Bronchial epithelial cell (primary cell): ENCODE measurements around the gene NADK. TPM values are rescaled to one million over a fixed set of nuclear protein-coding genes. Genes with fewer than 3 reads are reported as not detected.
"Not testable (repeated sequence)": the region's sequence is repeated elsewhere in the genome, so short reads cannot be mapped to it uniquely, and the experiment has no call there.

Experiments
- DNase-seq: peaks from one replicate; pipeline ENCODE4 v3.0.0-alpha.2; 2010; ENCODE audit warnings: low read depth
- FAIRE-seq: peaks from 2 replicates; lab custom pipeline; 2011; peaks lifted over from hg19 to GRCh38; lab: Jason Lieb, UNC
- H3K27me3 ChIP-seq: 2 replicates; pipeline ENCODE4 v1.5.1; 2011; ENCODE audit warnings: low read length; ENCODE audit not compliant: control insufficient read depth, insufficient read depth
- H3K36me3 ChIP-seq: 2 replicates; pipeline ENCODE4 v1.5.1; 2011; ENCODE audit warnings: low read length; ENCODE audit not compliant: control insufficient read depth, insufficient read depth
- H3K4me3 ChIP-seq: 2 replicates; pipeline ENCODE4 v1.5.1; 2011; ENCODE audit warnings: mild to moderate bottlenecking, low read depth, low read length, control low read depth
- total RNA-seq: library from RNA; depleted of rRNA; stranded (reverse); fragments of >200 nt; gene quantifications from 2 replicates; pipeline ENCODE4 v1.2.1, GENCODE V29; 2014
- TF ChIP-seq, protein P1 (sequence below): IDR thresholded peaks from 2 replicates; pipeline ENCODE4 v1.5.1; 2011; ENCODE audit warnings: mild to moderate bottlenecking, moderate library complexity, low read length, control low read depth, inconsistent platforms; ENCODE audit not compliant: insufficient read depth, severe bottlenecking

NADK gene
- total RNA-seq, 1 donor from 2014 or later = 41.6 TPM

DNA sequence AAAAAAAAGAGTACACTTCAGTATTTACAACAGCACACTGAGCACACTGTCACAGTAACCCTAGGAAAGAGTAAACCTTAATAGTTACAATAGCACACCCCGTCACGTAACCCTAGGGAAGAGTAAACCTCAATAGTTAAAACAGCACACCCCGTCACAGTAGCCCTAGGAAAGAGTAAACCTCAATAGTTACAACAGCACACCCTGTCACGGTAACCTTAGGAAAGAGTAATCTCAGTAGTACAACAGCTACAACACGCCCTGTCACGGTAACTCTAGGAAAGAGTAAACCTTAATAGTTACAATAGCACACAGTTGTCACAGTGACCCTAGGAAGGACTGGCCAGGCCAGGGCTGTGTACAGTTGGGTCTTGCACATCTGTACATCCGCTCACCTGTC, 57.1 kb downstream of the NADK start:
- TF ChIP-seq, protein P1, sequence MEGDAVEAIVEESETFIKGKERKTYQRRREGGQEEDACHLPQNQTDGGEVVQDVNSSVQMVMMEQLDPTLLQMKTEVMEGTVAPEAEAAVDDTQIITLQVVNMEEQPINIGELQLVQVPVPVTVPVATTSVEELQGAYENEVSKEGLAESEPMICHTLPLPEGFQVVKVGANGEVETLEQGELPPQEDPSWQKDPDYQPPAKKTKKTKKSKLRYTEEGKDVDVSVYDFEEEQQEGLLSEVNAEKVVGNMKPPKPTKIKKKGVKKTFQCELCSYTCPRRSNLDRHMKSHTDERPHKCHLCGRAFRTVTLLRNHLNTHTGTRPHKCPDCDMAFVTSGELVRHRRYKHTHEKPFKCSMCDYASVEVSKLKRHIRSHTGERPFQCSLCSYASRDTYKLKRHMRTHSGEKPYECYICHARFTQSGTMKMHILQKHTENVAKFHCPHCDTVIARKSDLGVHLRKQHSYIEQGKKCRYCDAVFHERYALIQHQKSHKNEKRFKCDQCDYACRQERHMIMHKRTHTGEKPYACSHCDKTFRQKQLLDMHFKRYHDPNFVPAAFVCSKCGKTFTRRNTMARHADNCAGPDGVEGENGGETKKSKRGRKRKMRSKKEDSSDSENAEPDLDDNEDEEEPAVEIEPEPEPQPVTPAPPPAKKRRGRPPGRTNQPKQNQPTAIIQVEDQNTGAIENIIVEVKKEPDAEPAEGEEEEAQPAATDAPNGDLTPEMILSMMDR = no peak
- Histone ChIP-seq H3K4me3 (no peak overlapping the region), H3K27me3 (no peaks in the 10 kb centered on the region), H3K36me3 (peaks cover 11% of the 10 kb centered on the region)
- DNase-seq (no peak), FAIRE-seq (no peak)

DNA sequence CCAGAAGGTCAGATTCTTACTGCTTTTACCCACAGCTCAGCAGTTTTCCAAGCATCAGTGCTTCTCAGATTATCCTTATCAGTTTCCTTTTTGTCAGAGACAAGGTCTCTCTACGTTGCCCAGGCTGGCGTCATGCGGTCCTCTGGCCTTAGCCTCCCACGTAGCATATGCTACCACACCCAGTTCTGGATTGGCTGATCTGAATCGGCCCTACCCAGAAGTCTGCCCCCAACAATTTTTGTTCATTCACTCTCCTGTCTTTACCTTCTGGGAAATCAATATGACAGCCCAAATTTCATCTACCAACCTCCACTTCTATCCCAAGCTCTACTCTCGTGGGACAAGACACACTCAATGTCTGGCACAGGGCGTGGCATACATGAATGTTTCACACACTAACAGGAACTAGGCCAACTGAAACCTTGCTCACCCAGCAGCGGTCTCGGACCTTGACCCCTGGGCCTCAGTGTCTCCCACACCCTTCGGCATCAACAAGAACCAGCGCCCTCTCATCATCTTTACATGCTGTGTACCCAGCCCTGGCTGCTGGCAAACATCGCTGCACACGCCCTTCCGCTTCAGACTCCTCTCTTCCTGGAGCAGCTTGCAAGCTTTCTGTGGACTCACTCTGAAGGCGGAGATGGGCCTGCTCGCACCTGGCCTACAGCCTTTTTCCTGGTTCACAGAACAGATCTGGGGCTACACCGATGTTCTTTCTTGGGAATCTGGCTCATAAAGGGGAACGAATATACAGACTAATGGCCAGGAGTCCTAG, 63.0 kb downstream of the NADK start:
- H3K27me3 ChIP-seq, H3K4me3 ChIP-seq, DNase-seq, H3K36me3 ChIP-seq, FAIRE-seq: not testable (repeated sequence)

GRCh38 chr1:1707897-1708296, 70.4 kb downstream of the NADK start:
- H3K4me3 ChIP-seq, FAIRE-seq, DNase-seq: not testable (repeated sequence)

DNA sequence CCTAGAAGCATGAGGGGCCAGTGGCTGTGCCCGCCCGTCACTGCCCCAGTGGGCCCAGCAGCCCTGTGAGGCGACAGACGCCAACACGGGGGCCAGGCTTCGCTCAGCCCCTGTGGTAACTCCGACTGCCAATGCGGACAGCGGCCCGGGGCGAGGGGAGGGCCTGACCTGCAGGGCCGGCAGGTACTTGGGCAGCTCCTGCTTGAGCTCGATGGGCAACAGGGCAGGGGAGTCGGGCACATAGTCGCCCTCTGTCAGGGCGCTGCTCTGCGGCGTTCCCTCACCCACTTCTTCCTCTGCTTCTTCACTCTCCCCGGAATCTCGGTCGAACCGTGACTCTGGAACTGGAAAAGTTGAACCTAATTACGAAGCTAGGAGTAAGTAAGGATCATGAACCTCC, 71.0 kb downstream of the NADK start:
- not testable (repeated sequence) for H3K4me3 ChIP-seq, H3K27me3 ChIP-seq, H3K36me3 ChIP-seq, DNase-seq, FAIRE-seq

More at GRCh38 chr1:1707897-1708296, 70.4 kb downstream of the NADK start:
- not testable (repeated sequence) for H3K36me3 ChIP-seq, H3K27me3 ChIP-seq

- FAIRE-seq, H3K27me3 ChIP-seq: not testable (repeated sequence)
These were observed 72.6 kb downstream of the NADK start for GRCh38 chr1:1705623-1706022.

GRCh38 chr1:1704284-1704957, 73.8 kb downstream of the NADK start:
- H3K4me3 ChIP-seq, H3K27me3 ChIP-seq, DNase-seq, H3K36me3 ChIP-seq, FAIRE-seq: not testable (repeated sequence)

More at GRCh38 chr1:1705623-1706022, 72.6 kb downstream of the NADK start:
- H3K36me3 ChIP-seq, DNase-seq, H3K4me3 ChIP-seq: not testable (repeated sequence)

DNA sequence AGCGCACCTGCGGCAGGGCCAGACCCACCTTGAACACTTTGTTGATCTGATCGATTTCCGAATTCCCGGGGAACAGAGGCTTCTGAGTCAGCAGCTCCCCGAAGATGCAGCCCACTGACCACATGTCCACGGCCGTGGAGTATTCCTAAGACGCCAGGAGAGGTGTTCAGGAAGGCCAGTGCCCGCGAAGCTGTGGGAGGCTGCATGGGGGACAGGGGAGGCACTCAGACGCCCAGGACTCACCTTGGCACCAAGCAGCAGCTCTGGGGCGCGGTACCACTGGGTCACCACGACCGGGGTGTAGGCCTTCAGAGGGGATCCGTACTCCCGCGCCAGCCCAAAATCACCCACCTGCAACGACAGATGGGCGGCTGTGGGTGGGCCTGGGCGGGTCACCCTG, 74.5 kb downstream of the NADK start:
- DNase-seq (no peak), FAIRE-seq (no peak)
- peaks cover 1% of the 10 kb centered on the region for H3K36me3 ChIP-seq
- TF ChIP-seq, protein P1 = no peak
- no peaks in the 10 kb centered on the region for H3K27me3 ChIP-seq
- H3K4me3 ChIP-seq = no peak overlapping the region

- not testable (repeated sequence) for FAIRE-seq, H3K4me3 ChIP-seq, H3K27me3 ChIP-seq, H3K36me3 ChIP-seq, DNase-seq
These were observed 75.8 kb downstream of the NADK start for GRCh38 chr1:1702506-1702905.

Other genes starting within 250 kb of the NADK start
- gene TMEM240, start 237.8 kb downstream of the NADK start, total RNA-seq = 0.53 and 0.64 TPM in 2 replicates
- gene SSU72, start 203.6 kb downstream of the NADK start, total RNA-seq = 54.0 and 56.1 TPM in 2 replicates
- gene FNDC10, start 178.3 kb downstream of the NADK start, total RNA-seq = 0.26 TPM in 2 replicates
- 78.2 and 82.2 TPM in 2 replicates for gene MIB2, start 163.0 kb downstream of the NADK start, total RNA-seq
- 0.26 and 0.38 TPM in 2 replicates for gene MMP23B, start 146.3 kb downstream of the NADK start, total RNA-seq
- gene CDK11B, start 119.5 kb downstream of the NADK start, total RNA-seq = 5.0 and 7.6 TPM in 2 replicates
- gene SLC35E2B, start 85.7 kb downstream of the NADK start, total RNA-seq = 14.0 and 17.0 TPM in 2 replicates
- gene CDK11A, start 54.1 kb downstream of the NADK start, total RNA-seq = 4.2 and 10.6 TPM in 2 replicates
- 116 and 126 TPM in 2 replicates for gene GNB1, start 112.6 kb upstream of the NADK start, total RNA-seq
- under 0.01 and 0.77 TPM in 2 replicates for gene CALML6, start 136.8 kb upstream of the NADK start, total RNA-seq
- 1.4 and 1.6 TPM in 2 replicates for gene TMEM52, start 140.8 kb upstream of the NADK start, total RNA-seq
- not detected in 2 replicates for gene CFAP74, start 225.3 kb upstream of the NADK start, total RNA-seq
- gene GABRD, start 240.9 kb upstream of the NADK start, total RNA-seq = not detected in 2 replicates